GM19351 (cell line): ENCODE results near the gene P2RX4.
"Not testable (repeated sequence)": the region's sequence is repeated elsewhere in the genome, so short reads cannot be mapped to it uniquely, and the experiment has no call there.

Experiments used
- ATAC-seq: cut with Tn5 transposase; IDR thresholded peaks from one replicate; pipeline ENCODE4 v1.9.1; 2021; ENCODE audit warnings: mild to moderate bottlenecking, moderate library complexity; ENCODE audit not compliant: unreplicated experiment

P2RX4 gene

DNA sequence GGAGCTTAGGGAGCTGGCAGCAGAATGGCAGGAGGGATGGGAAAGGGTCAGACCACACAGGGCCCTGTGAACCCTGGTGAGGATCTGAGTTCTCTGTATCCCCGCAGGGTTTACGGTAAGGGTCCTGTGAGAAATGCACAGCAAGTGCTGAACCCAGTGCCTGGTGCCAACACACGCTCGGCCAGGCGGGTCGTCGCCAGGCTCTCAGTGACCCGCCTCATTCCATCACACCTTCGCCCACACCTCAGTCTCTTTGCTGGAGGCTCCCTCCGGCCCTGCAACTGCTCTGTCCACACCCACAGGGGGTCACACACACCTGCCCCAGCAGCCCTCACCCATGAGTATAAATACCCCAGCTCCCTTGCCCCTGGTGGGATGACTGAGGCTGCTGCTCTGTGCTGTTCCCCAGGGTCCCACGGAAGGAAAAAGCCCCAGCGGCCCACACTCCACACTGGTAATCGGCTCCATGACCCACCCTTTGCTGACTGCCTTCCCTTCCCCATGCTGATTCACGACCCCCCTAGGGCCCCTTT lies 63.5 kb downstream of the P2RX4 start:
- ATAC-seq = no peak

DNA sequence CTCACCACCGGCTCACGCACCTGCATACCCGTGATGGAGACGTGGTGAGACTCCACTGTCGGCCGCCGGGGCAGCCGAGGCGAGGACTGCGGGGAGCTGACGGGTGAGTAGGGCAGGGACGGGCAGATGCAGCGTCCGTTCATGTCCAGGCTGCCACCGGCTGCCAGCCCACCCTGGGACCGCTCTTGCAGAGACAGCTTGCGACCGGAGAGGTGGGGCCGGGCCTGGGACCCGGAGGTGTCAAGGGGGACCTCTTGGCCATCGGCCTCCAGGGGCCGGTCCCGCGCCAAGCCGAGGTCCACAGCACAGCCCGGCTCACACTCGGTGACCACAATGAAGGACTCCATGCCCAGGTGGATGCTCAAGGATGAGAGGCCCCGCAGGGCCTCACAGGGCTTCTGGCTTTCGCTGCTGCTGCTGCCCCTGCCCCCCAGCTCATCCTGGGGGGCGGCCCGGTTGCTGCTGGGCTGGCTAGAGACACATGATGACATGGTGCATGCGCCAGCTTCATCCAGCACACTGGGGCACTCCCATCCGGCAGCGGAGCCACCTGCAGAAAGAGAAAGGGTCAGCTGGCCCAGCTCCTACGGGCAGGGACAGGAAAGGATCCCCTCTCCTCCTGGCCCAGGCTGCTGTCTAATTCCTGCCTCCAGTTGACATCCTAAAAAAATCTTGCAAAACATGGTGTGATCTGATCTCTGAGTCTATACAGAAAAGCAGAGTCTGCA lies 64.3 kb downstream of the P2RX4 start:
- no peak for ATAC-seq

DNA sequence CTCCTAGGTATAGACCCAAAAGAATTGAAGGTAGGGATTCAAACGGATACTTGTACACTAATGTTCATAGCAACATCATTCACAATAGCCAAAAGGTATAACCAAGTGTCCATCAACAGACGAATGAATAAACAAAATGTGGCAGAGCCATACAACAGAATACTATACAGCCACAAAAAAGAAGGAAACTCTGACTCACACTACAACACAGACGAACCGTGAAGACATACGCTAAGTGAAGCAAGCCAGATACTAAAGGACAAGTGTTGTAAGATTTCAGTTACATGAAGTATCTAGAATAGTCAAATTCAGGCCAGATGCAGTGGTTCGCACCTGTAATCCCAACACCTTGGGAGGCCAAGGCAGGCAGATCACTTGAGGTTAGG lies 67.4 kb downstream of the P2RX4 start:
- ATAC-seq = no peak

DNA sequence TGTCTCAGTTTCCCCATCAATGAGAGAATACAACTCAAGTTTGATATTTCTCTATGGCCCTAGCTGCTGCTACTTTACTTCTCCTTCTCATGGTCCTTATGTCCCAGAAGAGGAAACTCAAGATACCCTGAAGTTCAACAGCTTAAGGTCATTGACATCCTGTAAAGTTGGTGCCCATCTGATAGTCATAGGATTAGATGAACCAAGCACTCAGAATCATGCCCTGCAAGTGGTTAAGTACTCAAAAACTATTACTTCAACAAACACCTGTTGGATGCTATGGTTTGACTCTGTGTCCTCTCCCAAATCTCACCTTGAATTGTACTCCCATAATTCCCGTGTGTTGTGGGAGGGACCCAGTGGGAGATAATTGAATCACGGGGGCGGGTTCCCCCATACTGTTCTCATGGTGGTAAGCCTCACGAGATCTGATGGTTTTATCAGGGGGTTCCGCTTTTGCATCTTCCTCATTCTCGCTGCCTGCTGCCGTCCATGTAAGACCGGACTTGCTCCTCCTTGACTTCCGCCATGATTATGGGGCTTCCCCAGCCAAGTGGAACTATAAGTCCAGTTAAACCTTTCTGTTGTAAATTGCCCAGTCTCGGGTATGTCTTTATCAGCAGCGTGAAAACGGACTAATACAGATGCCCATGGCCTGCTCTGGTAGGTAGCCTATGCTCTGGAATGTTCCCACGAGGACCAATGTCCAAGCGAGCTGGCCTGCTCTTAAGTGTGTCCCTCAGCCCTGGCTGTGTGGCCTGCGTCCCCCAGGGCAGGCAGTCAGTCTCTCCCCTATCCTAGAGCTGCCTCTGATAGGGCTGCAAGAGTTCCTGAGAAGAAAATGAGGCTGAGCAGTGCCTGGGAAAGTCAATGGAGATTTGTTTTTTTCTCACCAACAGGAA lies 68.5 kb downstream of the P2RX4 start:
- ATAC-seq = no peak

DNA sequence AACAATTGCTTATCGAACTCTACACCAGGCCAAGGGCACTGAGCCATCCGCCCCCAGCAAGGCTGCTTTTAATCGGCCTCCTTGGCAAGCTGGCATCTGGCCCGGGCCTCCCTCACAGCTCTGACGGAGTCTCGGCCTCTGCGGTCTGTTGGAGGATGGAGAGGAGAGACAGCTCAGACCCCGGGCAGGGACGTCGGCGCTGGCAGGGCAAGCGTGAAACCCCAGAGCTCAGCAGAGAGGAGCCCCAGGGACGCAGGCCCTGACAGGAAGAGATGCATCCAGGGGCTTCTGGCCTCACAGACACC lies 69.1 kb downstream of the P2RX4 start:
- no peak for ATAC-seq

DNA sequence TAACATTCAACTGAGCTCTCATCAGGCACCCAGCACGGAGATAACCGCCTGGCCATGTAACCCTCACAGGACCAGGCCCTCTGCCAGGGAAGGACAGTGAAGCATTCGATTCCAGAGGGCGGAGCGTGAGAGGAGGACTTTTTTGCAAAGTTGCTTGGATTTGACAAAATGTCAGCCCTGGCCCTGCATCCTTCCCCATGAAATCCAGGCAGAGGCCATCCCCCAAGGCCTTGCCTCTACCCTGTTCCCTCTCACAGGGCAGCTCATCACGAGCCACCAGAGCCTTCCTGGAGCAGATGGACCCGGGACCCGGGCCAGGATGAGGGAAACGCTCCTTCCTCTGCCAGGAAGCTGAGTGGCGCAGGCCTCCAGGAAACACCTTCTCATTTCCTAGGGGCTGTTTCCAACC lies 69.6 kb downstream of the P2RX4 start:
- ATAC-seq = no peak

DNA sequence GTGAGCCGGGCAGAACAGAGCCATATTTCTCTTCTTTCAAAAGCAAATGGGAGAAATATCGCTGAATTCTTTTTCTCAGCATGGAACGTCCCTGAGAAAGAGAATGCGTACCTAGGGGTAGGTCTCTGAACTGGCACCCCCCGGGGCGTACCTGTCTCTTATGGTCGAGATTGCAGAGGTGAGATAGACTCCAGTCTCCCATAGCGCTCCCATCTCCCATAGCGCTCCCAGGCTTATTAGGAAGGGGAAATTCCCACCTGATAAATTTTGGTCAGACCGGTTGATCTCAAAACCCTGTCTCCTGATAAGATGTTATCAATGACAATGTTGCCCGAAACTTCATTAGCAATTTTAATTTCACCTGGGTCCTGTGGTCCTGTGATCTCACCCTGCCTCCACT lies 70.6 kb downstream of the P2RX4 start:
- ATAC-seq = not testable (repeated sequence)

DNA sequence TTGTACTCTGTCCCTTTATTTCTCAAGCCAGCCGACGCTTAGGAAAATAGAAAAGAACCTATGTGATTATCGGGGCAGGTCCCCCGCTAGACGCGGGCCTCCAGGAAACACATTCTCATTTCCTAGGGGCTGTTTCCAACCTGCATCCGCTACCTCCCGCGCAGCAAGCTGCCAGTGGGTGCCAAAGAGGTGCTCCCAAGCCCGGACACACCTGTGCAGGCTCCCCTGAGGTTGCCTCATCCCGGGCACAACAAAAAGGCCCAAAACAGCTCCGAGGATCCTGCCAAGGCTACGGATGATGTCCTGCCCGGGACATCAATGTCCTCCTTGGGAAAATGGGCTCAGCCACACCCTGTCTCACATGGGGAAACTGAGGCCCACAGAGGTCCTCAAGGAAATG lies 71.2 kb downstream of the P2RX4 start:
- not testable (repeated sequence) for ATAC-seq

DNA sequence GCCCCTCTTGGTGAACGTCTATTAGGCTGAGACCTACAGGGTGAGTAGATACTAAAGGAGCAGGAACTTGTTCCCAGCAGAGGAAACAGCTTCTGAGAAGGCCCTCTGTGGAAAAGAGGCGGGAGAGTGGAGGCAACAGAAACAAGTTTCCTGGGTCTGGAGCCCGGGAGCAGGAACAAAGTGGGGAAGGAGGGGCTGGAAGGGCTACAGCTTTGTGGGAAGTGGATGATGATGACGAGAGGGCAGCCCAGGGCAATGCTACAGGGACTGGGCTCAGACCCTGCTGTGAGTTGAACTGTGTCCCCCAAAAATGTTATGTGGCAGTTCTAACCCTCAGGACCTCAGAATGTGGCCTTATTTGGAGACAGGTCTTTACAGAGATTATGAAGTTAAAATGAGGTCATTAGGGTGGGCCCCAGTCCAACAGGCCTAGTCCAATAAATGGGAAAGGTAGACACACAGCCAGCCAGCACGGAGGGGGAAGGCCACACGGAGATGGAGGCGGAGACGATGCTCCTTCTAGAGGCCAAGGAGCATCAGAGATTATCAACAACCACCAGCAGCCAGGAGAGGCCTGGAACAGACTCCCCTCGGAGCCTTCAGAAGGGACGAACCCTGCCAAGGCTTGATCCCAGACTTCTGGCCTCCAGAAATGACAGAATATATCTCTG lies 72.3 kb downstream of the P2RX4 start:
- no peak for ATAC-seq

DNA sequence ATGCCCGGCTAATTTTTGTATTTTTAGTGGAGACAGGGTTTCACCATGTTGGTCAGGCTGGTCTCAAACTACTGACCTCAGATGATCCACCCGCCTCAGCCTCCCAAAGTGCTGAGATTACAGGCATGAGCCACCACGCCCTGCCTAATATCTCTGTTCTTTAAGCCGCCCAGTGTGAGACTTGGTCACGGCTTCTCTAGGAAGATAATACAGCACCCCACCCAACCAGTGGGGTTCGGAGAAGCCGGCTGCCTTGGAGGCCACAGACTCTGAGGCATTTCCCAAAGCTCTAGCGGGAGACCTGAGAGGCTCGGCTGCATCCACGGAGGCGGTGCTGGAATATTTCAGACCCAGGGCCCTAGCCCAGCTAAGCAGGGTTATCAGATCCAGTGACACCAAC lies 73.0 kb downstream of the P2RX4 start:
- not testable (repeated sequence) for ATAC-seq

DNA sequence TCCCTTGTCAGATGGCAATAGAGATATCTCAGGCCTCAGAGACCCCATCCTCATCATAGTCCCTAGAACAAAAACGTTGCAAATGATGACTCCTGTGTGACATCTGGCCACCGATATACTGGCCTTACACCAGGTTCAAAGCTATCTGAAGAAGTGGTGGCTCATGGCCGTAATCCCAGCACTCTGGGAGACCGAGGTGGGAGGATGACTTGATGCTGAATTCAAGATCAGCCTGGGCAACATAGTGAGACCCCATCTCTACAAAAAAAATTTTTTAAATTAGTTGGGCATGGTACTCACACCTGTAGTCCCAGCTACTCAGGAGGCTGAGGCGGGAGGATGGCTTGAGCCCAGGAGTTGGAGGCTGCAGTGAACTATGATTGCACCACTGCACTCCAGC lies 73.5 kb downstream of the P2RX4 start:
- no peak for ATAC-seq
